ENCODE results near the gene AGO3.
"Not testable (repeated sequence)": the region's sequence is repeated elsewhere in the genome, so short reads cannot be mapped to it uniquely, and the experiment has no call there.

The AGO3 gene

GRCh38 chr1:35927472-35927871 lies 3.4 kb upstream of the AGO3 start:
- no peak for FAIRE-seq

GRCh38 chr1:35929730-35930592 lies 944 bp upstream of the AGO3 start:
- no peak for FAIRE-seq

GRCh38 chr1:35931446-35932157 lies 697 bp downstream of the AGO3 start:
- FAIRE-seq, result no peak

GRCh38 chr1:35932158-35932636 lies 1.3 kb downstream of the AGO3 start:
- no peak for FAIRE-seq

GRCh38 chr1:35932941-35933340 lies 2.0 kb downstream of the AGO3 start:
- no peak for FAIRE-seq

- FAIRE-seq, result no peak
These were observed 4.8 kb downstream of the AGO3 start for GRCh38 chr1:35935442-35936388.

- FAIRE-seq, result no peak
These were observed 5.9 kb downstream of the AGO3 start for GRCh38 chr1:35936838-35937237.

GRCh38 chr1:35939484-35939883 lies 8.6 kb downstream of the AGO3 start:
- FAIRE-seq, result no peak

- no peak for FAIRE-seq
These were observed 14.4 kb downstream of the AGO3 start for GRCh38 chr1:35945327-35945726.

GRCh38 chr1:35947547-35947946 lies 16.6 kb downstream of the AGO3 start:
- no peak for FAIRE-seq

GRCh38 chr1:35958558-35958957 lies 27.7 kb downstream of the AGO3 start:
- no peak for FAIRE-seq

- FAIRE-seq, result no peak
These were observed 28.4 kb downstream of the AGO3 start for GRCh38 chr1:35959304-35959703.

GRCh38 chr1:35962952-35963351 lies 32.0 kb downstream of the AGO3 start:
- no peak for FAIRE-seq

- not testable (repeated sequence) for FAIRE-seq
These were observed 33.4 kb downstream of the AGO3 start for GRCh38 chr1:35964277-35964676.

- FAIRE-seq, result no peak
These were observed 37.5 kb downstream of the AGO3 start for GRCh38 chr1:35968396-35968795.

GRCh38 chr1:35971601-35972000 lies 40.7 kb downstream of the AGO3 start:
- no peak for FAIRE-seq

- FAIRE-seq, result not testable (repeated sequence)
These were observed 41.7 kb downstream of the AGO3 start for GRCh38 chr1:35972631-35973030.

- FAIRE-seq, result no peak
These were observed 49.2 kb downstream of the AGO3 start for GRCh38 chr1:35980090-35980489.

- FAIRE-seq, result no peak
These were observed 57.3 kb downstream of the AGO3 start for GRCh38 chr1:35988237-35988636.

- FAIRE-seq, result no peak
These were observed 76.1 kb downstream of the AGO3 start for GRCh38 chr1:36006941-36007500.

- no peak for FAIRE-seq
These were observed 76.8 kb downstream of the AGO3 start for GRCh38 chr1:36007741-36008140.

GRCh38 chr1:36008546-36009197 lies 77.8 kb downstream of the AGO3 start:
- FAIRE-seq, result no peak

All from colon (tissue), 2 donors.